ENCODE measurements around the gene MESD.

The MESD gene

DNA sequence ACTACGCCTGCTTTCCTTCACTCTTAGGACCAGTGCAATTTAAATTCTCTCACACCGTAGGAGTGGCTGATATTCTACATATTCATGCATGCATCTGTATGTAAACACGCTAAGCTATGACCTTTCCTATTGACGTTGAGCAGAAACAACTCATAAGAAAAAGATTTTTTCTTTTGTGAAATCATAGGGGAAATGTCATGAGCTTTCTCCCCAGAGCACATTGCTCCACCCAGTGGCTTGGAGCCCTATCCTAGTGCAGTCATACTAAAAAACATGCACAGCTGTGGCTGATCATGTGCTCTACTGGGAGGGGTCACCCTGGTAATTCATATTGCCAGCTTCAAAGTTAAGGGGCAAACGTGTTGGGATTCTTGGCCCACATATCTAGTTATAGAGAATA, 1.8 kb upstream of the MESD start:
- DNase-seq (ENCODE audit: low read depth in 2 of 2), result no peak

DNA sequence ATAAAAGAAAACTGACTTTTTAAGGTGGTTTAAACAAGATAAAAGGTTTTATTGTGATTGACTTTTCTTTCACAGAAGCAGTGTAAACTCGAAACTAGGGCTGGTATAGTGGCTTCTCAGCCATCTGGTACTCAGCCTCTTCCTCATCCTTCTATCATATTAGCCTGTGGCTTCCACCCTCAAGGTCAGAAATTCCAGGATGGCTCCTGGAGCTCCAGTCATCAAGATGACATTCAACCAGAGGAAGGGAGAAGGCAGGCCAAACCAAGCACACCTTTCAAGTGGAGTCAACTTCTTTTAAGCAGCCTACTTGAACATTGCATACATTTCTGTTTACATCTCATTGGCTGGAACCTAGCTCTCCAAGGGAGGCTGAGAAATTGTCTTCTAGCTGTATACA, 1.3 kb upstream of the MESD start:
- DNase-seq (ENCODE audit: low read depth in 2 of 2), result no peak

DNA sequence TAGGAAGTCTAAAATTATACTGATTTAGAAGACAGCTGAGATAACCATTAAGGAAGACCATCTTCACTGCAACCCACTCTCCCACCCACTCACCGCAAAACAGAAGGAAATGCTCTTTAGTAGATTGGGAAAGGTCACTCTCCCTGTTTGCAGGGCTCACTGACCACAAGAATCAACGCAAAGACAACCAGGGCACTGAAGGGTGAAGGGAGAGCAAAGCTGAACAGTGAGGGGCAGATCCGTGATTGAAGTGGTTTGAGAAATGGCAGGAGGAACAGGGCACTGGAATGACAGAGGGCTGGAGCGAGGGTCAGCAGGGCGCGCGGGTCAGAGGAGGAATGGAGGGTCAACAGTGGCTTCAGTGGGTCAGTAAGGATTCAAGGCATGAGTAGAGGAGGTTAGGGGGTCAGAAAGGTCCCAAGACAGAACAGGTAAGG, 520 bp downstream of the MESD start:
- DNase-seq (ENCODE audit: low read depth in 2 of 2), result no peak

DNA sequence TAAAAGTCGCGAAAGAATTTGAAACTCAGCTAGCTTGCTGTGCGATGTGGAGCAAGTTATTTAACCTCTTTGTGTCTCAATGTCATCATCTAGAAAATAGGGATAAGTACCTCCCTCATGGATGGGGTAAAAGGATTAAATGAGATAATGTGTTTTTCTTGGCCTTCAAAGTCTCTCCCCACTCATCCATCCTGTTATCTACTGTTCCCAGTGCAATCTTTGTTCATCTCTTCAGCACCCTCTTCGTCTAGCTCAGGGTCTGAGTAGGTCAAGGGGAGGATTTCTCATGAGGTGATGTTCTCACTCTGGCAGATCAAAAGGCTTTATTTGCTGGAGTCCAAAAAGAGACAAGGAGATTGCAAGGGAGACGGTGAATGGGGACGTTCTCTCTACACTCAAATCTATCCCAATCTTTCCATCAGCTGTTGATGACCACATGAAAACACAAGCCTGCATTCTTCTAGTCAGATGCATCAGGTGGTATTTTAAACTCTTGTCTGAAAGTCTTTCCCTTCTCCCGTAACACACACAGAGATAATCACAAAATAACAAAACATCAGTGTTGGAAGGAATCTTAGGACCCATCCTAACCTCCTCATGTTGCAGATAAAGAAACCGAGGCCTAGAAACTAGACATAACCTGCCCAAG, 1.3 kb downstream of the MESD start:
- no peak for DNase-seq (ENCODE audit: low read depth in 2 of 2)

DNA sequence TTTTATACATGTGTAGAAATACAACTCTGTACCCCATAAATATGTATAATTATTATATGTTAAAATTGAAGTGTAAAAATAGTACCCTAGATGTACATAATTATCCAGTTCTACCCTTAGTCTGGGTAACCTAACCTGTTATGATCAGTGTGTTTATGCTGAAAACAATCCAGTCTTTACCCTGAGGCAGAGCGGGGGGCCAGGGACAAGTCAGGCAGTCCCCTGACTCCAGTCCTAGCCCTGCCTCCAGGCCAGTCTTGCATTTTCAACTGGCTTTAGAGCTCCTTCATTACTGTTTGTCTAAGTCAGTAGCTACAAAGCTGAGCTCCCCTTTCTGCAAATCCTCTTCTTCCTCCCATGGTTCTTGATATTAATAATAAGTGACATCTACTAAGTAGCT, 3.1 kb downstream of the MESD start:
- no peak for DNase-seq (ENCODE audit: low read depth in 2 of 2)

DNA sequence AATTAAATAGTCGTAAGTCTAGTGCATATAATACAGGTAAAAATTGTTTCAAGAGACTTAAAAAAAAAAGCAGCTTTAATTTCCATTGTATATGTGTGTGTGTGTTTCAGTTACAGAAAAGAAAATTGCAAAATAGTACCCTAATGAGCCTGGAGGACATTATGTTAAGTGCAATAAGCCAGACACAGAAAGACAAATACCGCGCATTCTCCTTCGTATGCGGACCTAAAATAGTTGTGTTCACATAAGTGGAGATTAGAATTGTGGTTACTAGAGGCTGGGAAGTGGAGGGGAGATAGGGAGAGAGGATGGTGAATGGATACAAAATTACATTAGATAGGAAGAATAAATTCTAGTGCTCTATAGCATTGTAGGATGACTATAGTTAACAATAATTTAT, 3.6 kb downstream of the MESD start:
- no peak for DNase-seq (ENCODE audit: low read depth in 2 of 2)

DNA sequence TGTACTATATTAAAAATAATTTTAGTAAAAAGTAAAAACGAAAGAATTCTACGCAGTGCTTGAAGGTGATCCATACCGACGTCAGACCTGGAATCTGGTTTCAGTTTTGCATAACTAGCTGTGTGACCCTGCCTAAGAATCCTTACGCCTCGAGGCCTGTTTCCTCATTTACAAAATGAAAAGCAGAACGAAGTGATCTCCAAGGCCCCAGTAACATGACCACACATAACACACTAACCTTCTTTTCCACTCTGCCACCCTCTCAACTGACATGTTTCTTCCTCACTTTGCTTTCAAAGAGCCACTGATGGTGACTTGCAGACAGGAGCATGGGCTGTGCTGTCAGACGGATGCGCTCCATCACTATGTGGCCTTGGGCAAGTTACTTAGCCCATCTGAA, 4.8 kb downstream of the MESD start:
- DNase-seq (ENCODE audit: low read depth in 2 of 2), result no peak

DNA sequence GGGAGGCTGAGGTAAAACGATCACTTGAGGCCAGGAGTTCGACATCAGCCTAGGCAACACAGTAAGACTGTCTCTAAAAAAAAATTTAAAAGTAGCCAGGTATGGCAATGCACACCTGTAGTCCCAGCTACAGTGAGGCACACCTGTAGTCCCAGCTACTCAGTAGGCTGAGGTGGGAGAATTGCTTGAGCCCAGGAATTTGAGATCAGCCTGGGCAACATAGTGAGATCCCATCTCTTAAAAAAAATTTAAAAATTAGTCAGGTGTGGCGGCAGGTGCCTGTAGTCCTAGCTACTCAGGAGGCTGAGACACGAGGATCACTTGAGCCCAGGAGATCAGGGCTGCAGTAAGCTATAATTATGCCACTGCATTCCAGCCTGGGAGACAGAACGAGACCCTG, 6.8 kb downstream of the MESD start:
- no peak for DNase-seq (ENCODE audit: low read depth in 2 of 2)

DNA sequence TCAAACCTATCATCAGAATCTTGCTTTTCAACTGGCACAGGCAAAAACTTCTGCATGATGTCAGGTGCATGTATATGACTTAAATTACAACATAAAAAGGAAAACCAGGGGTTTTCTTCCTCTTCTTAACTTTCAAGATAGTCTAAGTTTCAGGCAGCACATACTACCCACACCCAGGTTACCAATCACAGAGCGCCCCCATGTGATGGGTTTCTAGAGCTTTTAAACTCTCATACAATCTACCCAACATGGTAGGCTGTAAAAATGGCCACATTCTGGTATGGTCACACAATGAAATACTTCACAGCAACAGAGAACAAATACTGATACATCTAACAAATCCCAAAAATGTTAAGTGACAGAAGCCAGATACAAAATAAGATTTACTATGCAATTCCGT, 7.4 kb downstream of the MESD start:
- DNase-seq (ENCODE audit: low read depth in 2 of 2), result no peak

DNA sequence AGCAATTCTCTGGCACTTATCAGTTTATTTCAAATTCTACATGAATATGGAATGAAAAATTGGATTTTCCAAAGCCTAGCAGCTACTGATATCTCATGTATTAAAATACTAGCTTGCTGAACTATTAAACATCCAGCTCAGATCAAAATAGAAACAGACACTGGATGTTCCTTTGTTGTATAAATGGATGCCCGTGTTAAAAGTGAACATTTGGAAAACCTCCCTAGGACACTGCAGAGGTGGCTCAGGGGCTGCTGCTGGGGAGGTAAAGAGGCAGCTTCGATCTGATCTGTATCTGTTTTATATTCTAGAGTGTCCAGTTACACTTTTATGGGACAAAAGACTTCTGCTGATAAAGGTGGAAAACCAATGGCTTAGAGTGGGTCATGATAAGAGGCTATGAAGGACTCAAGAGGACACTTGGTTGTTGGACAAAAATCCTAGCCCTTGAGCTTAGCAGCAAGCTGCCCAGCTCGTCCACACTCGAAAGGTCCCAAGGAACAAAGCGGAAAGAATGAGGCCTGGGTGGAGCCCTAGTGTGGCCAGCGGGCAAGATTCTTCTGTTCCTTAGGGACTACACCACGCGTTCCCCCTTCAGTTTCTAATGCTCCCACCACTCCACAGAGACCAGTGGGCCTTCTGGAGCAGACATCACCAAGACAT, 9.9 kb downstream of the MESD start:
- no peak for DNase-seq (ENCODE audit: low read depth in 2 of 2)

DNA sequence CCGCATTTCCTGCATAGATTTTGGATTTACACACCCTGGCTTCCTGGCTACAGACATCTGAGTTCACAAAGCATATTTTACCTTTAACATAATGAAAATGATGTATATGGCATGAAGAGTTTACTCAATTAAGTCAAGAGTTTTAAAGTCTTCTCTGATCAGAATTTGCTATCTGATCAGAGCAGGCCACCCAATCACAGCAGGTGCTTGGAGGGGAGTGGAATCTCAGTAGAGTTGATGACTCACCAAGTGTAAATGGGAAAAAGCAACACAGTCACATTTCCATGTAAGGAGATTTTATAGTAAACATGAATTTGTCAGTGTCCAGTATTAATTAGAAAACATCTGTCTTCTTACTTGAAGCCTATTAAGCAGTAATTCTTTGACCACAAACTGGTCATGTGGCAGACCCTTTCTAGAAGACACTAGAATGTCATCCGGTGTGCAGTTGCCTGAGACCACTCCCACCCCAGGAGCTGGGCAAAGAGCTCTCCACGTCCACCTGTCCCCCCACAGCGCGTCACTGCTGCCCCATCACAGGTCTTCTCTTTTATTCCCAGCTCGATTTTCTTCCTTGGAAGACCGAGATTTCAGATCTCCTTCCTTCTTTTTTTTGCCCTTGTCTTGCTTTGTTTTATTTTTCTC, 10.8 kb downstream of the MESD start:
- no peak for DNase-seq (ENCODE audit: low read depth in 2 of 2)

DNA sequence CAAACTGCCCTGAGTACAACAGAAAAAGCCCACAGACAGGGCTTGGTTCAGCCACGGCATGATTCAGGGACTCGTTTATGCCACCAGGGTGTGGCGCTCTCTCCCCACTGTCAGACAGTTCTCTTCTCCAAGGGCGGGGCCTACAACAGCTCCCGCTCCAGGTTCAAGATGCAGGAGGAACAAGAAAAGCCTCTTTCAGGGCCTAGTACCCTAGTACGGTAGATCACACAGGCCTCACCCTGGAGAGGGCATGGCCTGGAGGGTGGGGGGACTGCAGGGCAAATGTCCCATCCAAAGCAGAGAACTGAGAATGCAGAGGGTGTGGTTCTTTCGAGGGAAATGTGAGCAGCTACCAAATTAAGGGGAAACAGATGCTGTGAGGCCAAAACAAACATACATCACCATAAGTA, 12.0 kb downstream of the MESD start:
- DNase-seq (ENCODE audit: low read depth in 2 of 2), result no peak

DNA sequence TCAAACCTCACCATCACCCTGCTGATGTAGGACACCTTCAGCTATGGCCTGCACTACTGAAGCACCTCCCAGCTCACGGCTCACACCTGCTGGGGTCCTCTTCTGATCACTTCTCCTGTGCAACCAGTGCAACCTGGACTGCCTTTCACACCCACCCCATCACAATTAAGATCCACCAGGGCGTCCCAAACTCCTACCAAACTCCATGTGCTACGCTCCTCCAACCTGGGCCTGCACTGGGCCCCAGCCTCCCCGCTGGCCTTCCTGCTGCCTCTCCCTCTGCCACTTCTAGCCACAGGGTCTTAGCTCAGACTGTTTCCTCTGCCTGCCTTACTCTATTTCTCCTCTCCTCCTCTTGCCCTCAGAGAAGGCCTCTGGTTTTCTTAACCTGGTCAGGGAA, 12.8 kb downstream of the MESD start:
- DNase-seq (ENCODE audit: low read depth in 2 of 2), result no peak

DNA sequence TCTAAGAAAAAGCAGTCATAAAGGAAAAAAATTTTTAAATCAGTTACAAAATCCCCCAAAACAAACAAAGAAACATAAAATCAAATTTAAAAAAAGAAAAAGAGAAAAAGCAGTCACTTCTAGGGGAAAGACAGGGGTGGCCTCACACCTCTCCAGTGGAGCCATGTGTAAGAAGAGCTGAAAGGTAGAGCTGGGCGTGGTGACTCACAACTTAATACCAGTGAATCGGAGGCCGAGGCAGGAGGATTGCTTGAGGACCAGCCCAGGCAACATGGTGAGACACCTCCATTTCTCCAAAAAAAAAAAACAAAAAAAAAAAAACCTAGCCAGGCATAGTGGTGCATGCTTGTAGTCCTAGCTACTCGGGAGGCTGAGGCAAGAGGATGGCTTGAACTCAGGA, 14.7 kb downstream of the MESD start:
- DNase-seq (ENCODE audit: low read depth in 2 of 2), result no peak

DNA sequence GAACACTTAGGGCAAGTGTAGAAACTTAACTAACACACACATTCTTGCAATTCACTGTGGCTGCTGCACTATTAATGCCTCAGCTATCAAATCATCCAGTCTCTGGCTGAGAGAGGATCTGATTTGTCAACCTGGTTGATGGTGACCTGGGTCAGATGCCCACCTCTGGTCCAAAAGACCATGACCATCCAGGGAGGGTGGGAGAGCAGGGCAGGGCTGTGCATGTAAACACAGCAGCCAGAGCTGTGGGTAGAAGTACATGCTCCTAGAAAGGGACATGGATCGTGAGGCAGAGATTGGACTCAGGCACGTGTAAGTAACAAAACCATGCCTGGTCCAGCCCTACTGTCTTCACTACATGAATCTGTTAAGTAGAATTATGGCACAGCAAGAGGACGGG, 17.3 kb downstream of the MESD start:
- no peak for DNase-seq (ENCODE audit: low read depth in 2 of 2)

DNA sequence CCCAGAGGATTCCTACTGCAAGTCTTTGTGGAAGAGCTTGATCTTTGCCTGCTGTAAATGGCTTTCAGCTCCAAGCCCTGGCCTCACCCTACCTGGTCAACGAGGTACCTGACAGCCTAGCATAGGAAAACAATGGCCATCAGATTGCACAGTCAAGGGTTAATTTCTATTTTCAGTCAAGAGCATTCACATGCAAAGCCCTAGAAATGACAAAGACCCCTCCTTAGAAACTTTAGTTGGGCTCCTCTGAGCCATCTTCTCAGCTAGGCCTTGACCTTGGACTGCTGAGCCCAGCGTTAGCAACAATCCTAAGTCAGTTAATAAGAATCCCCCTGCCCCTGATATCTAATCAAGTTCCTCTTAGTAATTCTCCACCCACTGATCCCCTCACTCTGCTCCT, 18.5 kb downstream of the MESD start:
- DNase-seq (ENCODE audit: low read depth in 2 of 2), result no peak

DNA sequence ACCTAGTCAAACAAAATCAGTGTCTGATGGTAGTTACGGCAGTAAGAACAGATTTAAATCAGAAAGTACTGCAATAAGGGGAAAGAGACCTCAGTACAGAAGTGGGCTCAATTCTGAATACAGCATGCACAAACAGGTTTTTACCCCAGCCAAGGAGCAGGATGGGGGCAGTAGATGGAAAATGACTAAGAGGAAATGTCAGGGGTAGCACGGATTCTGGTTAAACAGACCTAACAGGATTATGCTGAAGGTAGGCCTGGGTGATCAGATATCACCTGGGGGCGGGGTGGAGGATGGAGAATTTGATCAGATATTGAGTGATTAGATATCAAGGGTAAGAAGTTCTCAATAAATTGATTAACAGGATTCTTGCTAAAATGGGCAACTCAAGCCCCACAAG, 19.0 kb downstream of the MESD start:
- DNase-seq (ENCODE audit: low read depth in 2 of 2), result no peak

DNA sequence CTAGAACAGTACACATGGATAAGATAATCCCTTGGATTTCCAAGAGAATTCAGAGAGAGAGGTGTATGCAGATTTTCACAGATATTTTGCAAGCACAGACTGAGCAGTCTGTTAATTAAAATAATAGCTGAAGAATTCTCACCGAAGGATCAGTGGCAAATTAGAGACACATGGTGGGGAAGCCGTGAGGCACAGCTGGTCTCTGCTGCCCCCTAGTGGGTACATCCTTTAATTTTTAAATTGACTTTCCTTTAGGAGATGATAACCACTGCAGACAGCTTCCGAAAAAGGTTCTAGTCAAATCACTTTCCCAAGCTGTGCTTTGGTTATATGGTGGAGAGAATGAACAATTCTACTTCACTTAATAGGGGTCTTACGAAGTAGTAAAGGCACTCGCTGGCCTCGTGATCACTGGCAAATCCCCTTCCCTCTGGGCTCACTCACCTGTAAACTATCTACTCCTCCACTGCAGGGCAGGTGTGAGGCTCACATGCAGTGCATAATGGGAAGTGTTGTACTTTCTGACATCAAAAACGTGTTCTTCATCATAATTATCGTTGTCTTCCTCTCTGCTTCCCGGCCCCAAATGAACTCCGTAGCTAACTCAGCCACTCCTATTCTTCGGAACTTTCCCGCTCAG, 19.5 kb downstream of the MESD start:
- no peak for DNase-seq (ENCODE audit: low read depth in 2 of 2)

DNA sequence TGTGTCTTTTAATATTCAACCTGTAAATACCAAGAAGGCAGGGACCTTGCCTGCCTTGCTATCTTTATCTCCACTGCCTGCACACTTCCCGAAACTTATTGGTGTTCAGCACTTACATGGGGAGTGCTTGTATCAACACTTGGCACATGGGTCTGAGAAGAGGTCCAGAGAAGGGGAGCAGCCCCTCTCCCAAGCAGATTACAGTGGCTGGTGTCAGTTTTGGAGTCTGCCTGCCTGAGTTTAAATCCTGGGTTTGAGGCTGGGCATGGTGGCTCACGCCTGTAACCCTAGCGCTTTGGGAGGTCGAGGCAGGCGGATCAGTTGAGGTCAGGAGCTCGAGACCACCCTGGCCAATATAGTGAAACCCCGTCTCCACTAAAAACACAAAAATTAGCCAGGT, 20.3 kb downstream of the MESD start:
- DNase-seq (ENCODE audit: low read depth in 2 of 2), result no peak

DNA sequence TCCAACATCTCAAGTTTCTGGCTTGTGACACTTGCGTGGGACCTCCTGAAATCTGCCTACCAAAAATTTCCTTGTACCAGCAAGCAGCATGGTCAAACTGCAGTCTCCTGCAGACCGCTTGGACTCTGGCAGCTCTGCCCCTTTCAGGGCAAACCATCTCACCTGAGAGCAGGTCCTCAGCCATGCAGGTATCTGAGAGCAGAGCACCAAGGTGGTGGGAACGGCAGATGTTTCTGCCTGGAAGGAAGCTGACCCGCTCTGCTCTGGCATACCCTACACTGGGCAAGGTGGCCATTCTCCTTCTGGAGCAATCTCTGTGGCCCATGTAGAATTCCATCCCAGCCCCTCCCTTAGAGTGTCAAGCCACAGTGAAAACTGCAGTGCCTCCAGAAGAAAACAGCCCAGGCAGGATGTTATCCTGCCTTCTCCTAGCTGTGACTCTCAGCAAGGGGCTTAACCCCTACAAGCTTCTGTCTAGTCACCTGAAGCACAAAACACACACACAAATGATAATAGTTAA, 21.6 kb downstream of the MESD start:
- DNase-seq (ENCODE audit: low read depth in 2 of 2), result no peak

DNA sequence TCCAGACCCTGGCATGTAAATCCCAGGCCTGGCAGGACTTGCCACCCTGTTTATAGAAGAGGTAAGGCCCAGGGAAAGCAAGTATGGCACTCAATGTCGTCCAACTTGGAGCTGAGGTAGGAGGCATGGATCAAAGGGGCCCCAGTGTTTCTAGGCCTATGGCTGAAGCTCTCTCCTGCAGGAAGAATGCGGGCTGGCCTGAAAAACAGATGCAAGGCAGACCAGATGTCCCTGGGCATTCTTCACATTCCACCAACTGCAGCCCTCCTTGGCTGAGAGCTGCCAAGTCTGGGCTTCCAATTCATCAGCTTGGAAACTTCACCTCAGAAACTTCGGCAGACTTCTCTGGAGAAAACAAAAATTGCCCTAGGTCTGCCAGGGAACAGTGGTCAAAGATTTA, 22.2 kb downstream of the MESD start:
- DNase-seq (ENCODE audit: low read depth in 2 of 2), result no peak

DNA sequence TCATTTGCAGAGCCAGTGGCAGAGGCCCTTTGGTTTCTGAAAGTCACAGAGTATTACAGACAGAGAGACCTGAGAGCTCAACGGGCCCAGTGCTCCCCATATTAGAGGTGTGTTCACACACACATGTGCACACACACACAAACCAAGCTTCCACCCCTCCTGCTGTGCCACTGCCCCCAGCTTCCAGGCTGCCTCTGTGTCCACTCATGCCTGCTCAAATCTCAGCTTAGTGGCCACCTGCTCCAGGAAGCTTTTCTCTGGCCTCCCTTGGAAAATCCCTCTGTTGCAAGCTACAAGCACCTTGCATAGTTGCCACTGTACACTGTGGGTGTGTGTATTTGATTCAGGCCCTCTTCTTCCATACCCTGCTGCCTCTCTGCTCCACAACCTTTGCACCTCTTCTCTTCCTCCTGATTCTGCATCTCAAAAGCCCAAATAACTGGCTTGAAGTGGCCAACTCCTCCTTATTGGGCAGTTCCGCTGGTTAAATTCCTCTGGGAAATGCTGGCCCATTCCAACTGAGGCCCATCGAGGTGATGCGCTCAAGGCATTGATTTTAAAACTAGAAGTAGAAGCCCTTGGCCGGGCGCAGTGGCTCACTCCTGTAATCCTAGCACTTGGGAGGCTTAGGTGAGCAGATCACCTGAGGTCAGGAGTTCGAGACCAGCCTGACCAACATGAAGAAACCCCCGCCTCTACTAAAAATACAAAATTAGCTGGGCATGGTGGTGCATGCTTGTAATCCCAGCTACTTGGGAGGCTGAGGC, 23.0 kb downstream of the MESD start:
- DNase-seq (ENCODE audit: low read depth in 2 of 2), result no peak

Measured in stimulated activated CD8-positive, alpha-beta memory T cell treated with anti-CD3 and anti-CD28 coated beads, Interleukin-15, amount 100 ng/mL, for 48 hours (primary cell).